Activated naive CD8-positive, alpha-beta T cell treated with anti-CD3 and anti-CD28 coated beads for 36 hours (primary cell): ENCODE results near the gene ARAF. TPM values are rescaled to one million over a fixed set of nuclear protein-coding genes. Genes with fewer than 3 reads are reported as not detected.
"Not testable (repeated sequence)": the region's sequence is repeated elsewhere in the genome, so short reads cannot be mapped to it uniquely, and the experiment has no call there.

ENCODE experiments used
- DNase-seq: peaks from one replicate; pipeline ENCODE4 v3.0.0; 2021
- H3K27ac Mint-ChIP-seq: one replicate; pipeline ENCODE4 v1.8.0; 2022; ENCODE audit warnings: mild to moderate bottlenecking, moderate library complexity, mixed read lengths
- H3K27me3 Mint-ChIP-seq: one replicate; pipeline ENCODE4 v1.8.0; 2022; ENCODE audit warnings: mild to moderate bottlenecking, mixed read lengths
- H3K36me3 Mint-ChIP-seq: one replicate; pipeline ENCODE4 v1.8.0; 2021; ENCODE audit warnings: mild to moderate bottlenecking, mixed read lengths
- H3K4me1 Mint-ChIP-seq: one replicate; pipeline ENCODE4 v1.8.0; 2021; ENCODE audit warnings: mixed read lengths
- H3K4me3 Mint-ChIP-seq: one replicate; pipeline ENCODE4 v1.8.0; 2022; ENCODE audit warnings: mild to moderate bottlenecking, moderate library complexity, mixed read lengths
- H3K9me3 Mint-ChIP-seq: one replicate; pipeline ENCODE4 v1.8.0; 2022; ENCODE audit warnings: mixed read lengths
- total RNA-seq, 2 experiments: library from RNA; stranded (reverse); gene quantifications; one replicate each; pipeline ENCODE4 v1.2.3, GENCODE V29; 2021

The ARAF gene
- total RNA-seq, 2 experiments from 2014 or later: 65.1 to 70.8 TPM

- no peak overlapping the region for H3K4me3 Mint-ChIP-seq
- no peak overlapping the region for H3K27ac Mint-ChIP-seq
Observed at GRCh38 chrX:47587906-47588735, 27.1 kb downstream of the ARAF start.

GRCh38 chrX:47590984-47591383 lies 30.0 kb downstream of the ARAF start:
- H3K4me1 Mint-ChIP-seq: peaks cover 5% of the 10 kb centered on the region
- no peaks in the 10 kb centered on the region for H3K9me3 Mint-ChIP-seq
- no peaks in the 10 kb centered on the region for H3K27me3 Mint-ChIP-seq
- DNase-seq: no peak
- H3K27ac Mint-ChIP-seq: no peak overlapping the region
- no peaks in the 10 kb centered on the region for H3K36me3 Mint-ChIP-seq
- no peak overlapping the region for H3K4me3 Mint-ChIP-seq

More at GRCh38 chrX:47587906-47588735, 27.1 kb downstream of the ARAF start:
- no peaks in the 10 kb centered on the region for H3K36me3 Mint-ChIP-seq
- H3K9me3 Mint-ChIP-seq: no peaks in the 10 kb centered on the region
- DNase-seq: no peak
- H3K27me3 Mint-ChIP-seq: no peaks in the 10 kb centered on the region
- peaks cover 12% of the 10 kb centered on the region for H3K4me1 Mint-ChIP-seq

GRCh38 chrX:47593522-47593921 lies 32.5 kb downstream of the ARAF start:
- Mint-ChIP-seq H3K27me3 (no peaks in the 10 kb centered on the region), H3K4me3 (no peak overlapping the region), H3K27ac (no peak overlapping the region), H3K4me1 (peaks cover 2% of the 10 kb centered on the region), H3K36me3 (peaks cover 8% of the 10 kb centered on the region), H3K9me3 (peaks cover 8% of the 10 kb centered on the region)
- DNase-seq: no peak

- no peaks in the 10 kb centered on the region for H3K27me3 Mint-ChIP-seq
- H3K4me3 Mint-ChIP-seq: no peak overlapping the region
- peak overlapping the region; percentile 12 for H3K27ac Mint-ChIP-seq
Observed at GRCh38 chrX:47595716-47596251, 34.8 kb downstream of the ARAF start.

GRCh38 chrX:47596256-47596655 lies 35.3 kb downstream of the ARAF start:
- Mint-ChIP-seq H3K9me3 (peaks cover 8% of the 10 kb centered on the region), H3K27ac (no peak overlapping the region), H3K36me3 (peaks cover 8% of the 10 kb centered on the region), H3K4me3 (no peak overlapping the region), H3K4me1 (peaks cover 2% of the 10 kb centered on the region), H3K27me3 (no peaks in the 10 kb centered on the region)
- no peak for DNase-seq

More at GRCh38 chrX:47595716-47596251, 34.8 kb downstream of the ARAF start:
- Mint-ChIP-seq H3K9me3 (peaks cover 8% of the 10 kb centered on the region), H3K4me1 (peaks cover 2% of the 10 kb centered on the region), H3K36me3 (peaks cover 8% of the 10 kb centered on the region)
- DNase-seq: no peak

GRCh38 chrX:47597222-47597621 lies 36.2 kb downstream of the ARAF start:
- Mint-ChIP-seq H3K4me1 (peaks cover 2% of the 10 kb centered on the region), H3K4me3 (no peak overlapping the region), H3K27me3 (no peaks in the 10 kb centered on the region), H3K27ac (no peak overlapping the region), H3K9me3 (peaks cover 8% of the 10 kb centered on the region), H3K36me3 (peaks cover 8% of the 10 kb centered on the region)
- DNase-seq: no peak

- DNase-seq, H3K4me1 Mint-ChIP-seq, H3K27me3 Mint-ChIP-seq, H3K36me3 Mint-ChIP-seq, H3K27ac Mint-ChIP-seq, H3K9me3 Mint-ChIP-seq, H3K4me3 Mint-ChIP-seq: not testable (repeated sequence)
Observed at GRCh38 chrX:47603125-47603524, 42.1 kb downstream of the ARAF start.

GRCh38 chrX:47605024-47605423 lies 44.0 kb downstream of the ARAF start:
- H3K9me3 Mint-ChIP-seq: no peaks in the 10 kb centered on the region
- peaks cover 3% of the 10 kb centered on the region for H3K4me1 Mint-ChIP-seq
- no peaks in the 10 kb centered on the region for H3K36me3 Mint-ChIP-seq
- no peak overlapping the region for H3K4me3 Mint-ChIP-seq
- no peak for DNase-seq
- H3K27ac Mint-ChIP-seq: no peak overlapping the region
- peaks cover 5% of the 10 kb centered on the region for H3K27me3 Mint-ChIP-seq

GRCh38 chrX:47607091-47607490 lies 46.1 kb downstream of the ARAF start:
- no peak for DNase-seq
- Mint-ChIP-seq H3K9me3 (no peaks in the 10 kb centered on the region), H3K27me3 (peaks cover 5% of the 10 kb centered on the region), H3K36me3 (no peaks in the 10 kb centered on the region), H3K4me3 (no peak overlapping the region), H3K27ac (no peak overlapping the region), H3K4me1 (peaks cover 3% of the 10 kb centered on the region)

GRCh38 chrX:47608130-47608810 lies 47.3 kb downstream of the ARAF start:
- Mint-ChIP-seq H3K27me3 (peaks cover 5% of the 10 kb centered on the region), H3K4me3 (no peak overlapping the region), H3K36me3 (no peaks in the 10 kb centered on the region), H3K9me3 (no peaks in the 10 kb centered on the region), H3K4me1 (peaks cover 3% of the 10 kb centered on the region), H3K27ac (no peak overlapping the region)
- no peak for DNase-seq

- Mint-ChIP-seq H3K27me3 (peaks cover 5% of the 10 kb centered on the region), H3K4me1 (peaks cover 3% of the 10 kb centered on the region), H3K27ac (no peak overlapping the region), H3K4me3 (no peak overlapping the region), H3K36me3 (no peaks in the 10 kb centered on the region), H3K9me3 (no peaks in the 10 kb centered on the region)
- DNase-seq: no peak
Observed at GRCh38 chrX:47610511-47610910, 49.5 kb downstream of the ARAF start.

- peaks cover 5% of the 10 kb centered on the region for H3K27me3 Mint-ChIP-seq
- H3K36me3 Mint-ChIP-seq: no peaks in the 10 kb centered on the region
- peaks cover 3% of the 10 kb centered on the region for H3K4me1 Mint-ChIP-seq
- no peak for DNase-seq
- no peaks in the 10 kb centered on the region for H3K9me3 Mint-ChIP-seq
- no peak overlapping the region for H3K27ac Mint-ChIP-seq
- H3K4me3 Mint-ChIP-seq: no peak overlapping the region
Observed at GRCh38 chrX:47611489-47611888, 50.5 kb downstream of the ARAF start.

GRCh38 chrX:47611926-47612325 lies 50.9 kb downstream of the ARAF start:
- Mint-ChIP-seq H3K27me3 (peaks cover 5% of the 10 kb centered on the region), H3K9me3 (no peaks in the 10 kb centered on the region), H3K4me1 (peaks cover 3% of the 10 kb centered on the region), H3K36me3 (no peaks in the 10 kb centered on the region), H3K4me3 (no peak overlapping the region), H3K27ac (no peak overlapping the region)
- DNase-seq: no peak

- Mint-ChIP-seq H3K27me3 (peaks cover 6% of the 10 kb centered on the region), H3K36me3 (no peaks in the 10 kb centered on the region), H3K4me1 (peaks cover 3% of the 10 kb centered on the region), H3K27ac (no peak overlapping the region), H3K9me3 (no peaks in the 10 kb centered on the region), H3K4me3 (no peak overlapping the region)
- no peak for DNase-seq
Observed at GRCh38 chrX:47612418-47612817, 51.4 kb downstream of the ARAF start.

GRCh38 chrX:47613082-47613481 lies 52.1 kb downstream of the ARAF start:
- H3K27me3 Mint-ChIP-seq: peaks cover 11% of the 10 kb centered on the region
- no peak for DNase-seq
- no peak overlapping the region for H3K27ac Mint-ChIP-seq
- H3K4me1 Mint-ChIP-seq: peaks cover 3% of the 10 kb centered on the region
- no peaks in the 10 kb centered on the region for H3K9me3 Mint-ChIP-seq
- no peaks in the 10 kb centered on the region for H3K36me3 Mint-ChIP-seq
- no peak overlapping the region for H3K4me3 Mint-ChIP-seq
